ENCODE data around the gene SLC19A1. TPM values are rescaled to one million over a fixed set of nuclear protein-coding genes. Genes with fewer than 3 reads are reported as not detected.

The SLC19A1 gene
- polyA plus RNA-seq, 1 donor: 67.0 TPM

- DNase-seq: no peak
Observed at GRCh38 chr21:45518742-45519141, 23.5 kb downstream of the SLC19A1 start.

- DNase-seq: no peak
Observed at GRCh38 chr21:45517249-45518065, 24.8 kb downstream of the SLC19A1 start.

DNA sequence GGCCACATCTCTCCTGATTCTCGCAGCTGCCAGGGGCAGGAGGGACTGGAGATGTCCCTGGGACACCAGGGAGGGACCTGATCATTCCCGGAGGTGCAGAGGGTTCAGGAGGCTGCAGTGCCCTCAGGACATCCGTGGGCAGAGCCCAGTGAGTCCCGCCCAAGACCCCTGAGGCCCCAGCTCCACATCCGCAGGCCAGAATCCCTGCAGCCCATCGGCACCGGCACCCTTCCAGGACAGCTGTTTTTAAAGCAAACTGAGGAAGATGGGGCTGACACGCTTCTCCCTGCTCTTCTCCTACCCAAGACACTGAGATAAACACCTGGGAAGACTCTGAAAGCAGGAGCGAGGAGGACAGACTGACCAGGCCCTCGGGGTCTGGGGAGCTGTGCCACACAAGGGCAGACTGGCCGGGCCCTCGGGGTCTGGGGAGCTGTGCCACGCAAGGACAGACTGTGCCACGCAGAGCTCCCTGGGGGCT, 25.5 kb downstream of the SLC19A1 start:
- no peak for DNase-seq

GRCh38 chr21:45516071-45516670, 26.1 kb downstream of the SLC19A1 start:
- DNase-seq: no peak

GRCh38 chr21:45515241-45516061, 26.8 kb downstream of the SLC19A1 start:
- DNase-seq: no peak

DNA sequence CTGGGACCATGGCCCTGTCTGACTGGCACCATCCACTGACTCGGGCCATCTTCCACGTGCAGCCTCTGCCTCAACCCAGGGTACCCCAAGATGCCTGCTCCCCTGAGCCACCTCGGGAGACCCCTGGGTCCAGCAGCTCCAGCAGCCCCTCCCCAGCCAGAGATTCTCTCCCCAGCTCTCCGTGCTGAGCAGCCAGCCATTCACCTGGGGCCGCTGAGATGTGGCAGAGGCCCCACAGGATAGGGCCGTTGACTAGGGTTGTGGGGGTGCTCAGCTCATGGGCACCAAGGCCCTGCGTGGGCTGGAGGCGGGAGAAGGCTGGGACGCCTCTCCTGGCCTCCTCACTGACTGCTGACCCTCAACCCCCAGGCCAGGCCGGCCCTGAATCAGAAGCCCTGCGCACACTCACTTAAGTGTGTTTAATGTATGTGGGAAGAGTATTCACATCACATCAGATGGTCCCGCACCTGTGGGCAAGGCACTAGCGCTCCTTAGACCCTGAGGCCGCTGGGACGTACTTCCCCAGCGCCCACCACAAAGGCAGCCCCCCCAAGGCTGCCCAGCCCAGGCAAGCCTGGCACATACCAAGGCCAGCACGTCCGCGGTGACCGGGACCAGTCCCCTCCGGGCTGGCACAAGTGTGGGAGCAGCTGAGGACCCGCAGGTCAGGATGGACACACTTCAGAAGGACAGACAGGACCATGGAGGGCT, 27.8 kb downstream of the SLC19A1 start:
- DNase-seq: no peak

- DNase-seq: no peak
Observed at GRCh38 chr21:45513741-45514310, 28.4 kb downstream of the SLC19A1 start.

GRCh38 chr21:45513003-45513717, 29.1 kb downstream of the SLC19A1 start:
- no peak for DNase-seq

DNA sequence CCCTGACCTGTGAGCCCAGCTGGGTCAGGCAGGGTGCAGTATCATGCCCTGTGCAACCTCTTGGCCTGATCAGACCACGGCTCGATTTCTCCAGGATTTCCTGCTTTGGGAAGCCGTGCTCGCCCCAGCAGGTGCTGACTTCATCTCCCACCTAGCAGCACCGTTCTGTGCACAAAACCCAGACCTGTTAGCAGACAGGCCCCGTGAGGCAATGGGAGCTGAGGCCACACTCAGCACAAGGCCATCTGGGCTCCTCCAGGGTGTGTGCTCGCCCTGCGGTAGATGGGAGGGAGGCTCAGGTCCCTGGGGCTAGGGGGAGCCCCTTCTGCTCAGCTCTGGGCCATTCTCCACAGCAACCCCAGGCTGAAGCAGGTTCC, 29.6 kb downstream of the SLC19A1 start:
- no peak for DNase-seq

DNA sequence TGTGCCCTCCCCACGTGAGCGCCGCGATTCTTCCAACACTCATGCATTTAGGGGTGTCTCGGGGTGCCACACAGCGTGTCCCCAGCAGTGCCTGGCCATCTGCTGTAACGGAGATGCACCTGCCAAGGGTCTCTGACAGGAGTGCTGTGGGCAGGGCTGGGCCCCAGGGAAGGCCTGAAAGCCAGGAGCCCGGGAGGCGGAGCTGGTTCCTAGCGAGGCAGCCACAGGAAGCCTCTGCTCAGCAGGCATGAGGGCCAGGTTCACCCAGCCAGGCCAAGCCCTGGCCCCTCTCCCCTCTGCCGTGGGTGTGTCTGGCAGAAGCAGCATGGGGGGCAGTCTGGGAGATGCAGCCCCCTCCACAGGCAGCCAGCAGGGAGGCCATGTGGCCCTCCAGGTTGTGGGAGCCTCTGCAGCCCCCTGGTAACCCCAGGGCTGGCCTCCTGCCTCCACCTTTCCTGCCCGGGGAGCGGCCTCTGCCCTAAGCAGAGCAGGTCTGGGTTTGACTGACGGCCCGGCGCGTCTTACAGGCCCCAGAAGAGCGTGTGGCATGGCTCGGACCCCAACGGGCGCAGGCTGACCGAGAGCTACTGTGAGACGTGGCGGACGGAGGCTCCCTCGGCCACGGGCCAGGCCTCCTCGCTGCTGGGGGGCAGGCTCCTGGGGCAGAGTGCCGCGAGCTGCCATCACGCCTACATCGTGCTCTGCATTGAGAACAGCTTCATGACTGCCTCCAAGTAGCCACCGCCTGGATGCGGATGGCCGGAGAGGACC, 30.4 kb downstream of the SLC19A1 start:
- DNase-seq: no peak

DNA sequence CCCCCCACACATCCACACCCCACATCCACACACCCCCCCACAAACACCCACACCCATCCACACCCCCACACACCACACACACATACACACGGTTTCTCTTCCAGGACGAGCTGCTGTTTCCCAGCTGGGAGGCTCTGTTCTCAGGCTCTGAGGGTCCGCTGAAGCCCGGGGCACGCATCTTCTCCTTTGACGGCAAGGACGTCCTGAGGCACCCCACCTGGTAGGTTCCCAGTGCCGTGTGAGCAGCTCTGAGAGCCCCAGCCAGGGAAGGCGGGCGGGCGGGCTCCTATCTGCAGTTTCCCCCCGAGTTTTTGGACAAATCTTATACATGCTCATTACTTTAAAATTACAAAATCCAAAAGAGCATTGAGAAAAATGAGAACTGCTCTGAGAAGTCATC, 31.2 kb downstream of the SLC19A1 start:
- DNase-seq: no peak

- DNase-seq: no peak
Observed at GRCh38 chr21:45510466-45510955, 31.7 kb downstream of the SLC19A1 start.

- no peak for DNase-seq
Observed at GRCh38 chr21:45509566-45510465, 32.4 kb downstream of the SLC19A1 start.

DNA sequence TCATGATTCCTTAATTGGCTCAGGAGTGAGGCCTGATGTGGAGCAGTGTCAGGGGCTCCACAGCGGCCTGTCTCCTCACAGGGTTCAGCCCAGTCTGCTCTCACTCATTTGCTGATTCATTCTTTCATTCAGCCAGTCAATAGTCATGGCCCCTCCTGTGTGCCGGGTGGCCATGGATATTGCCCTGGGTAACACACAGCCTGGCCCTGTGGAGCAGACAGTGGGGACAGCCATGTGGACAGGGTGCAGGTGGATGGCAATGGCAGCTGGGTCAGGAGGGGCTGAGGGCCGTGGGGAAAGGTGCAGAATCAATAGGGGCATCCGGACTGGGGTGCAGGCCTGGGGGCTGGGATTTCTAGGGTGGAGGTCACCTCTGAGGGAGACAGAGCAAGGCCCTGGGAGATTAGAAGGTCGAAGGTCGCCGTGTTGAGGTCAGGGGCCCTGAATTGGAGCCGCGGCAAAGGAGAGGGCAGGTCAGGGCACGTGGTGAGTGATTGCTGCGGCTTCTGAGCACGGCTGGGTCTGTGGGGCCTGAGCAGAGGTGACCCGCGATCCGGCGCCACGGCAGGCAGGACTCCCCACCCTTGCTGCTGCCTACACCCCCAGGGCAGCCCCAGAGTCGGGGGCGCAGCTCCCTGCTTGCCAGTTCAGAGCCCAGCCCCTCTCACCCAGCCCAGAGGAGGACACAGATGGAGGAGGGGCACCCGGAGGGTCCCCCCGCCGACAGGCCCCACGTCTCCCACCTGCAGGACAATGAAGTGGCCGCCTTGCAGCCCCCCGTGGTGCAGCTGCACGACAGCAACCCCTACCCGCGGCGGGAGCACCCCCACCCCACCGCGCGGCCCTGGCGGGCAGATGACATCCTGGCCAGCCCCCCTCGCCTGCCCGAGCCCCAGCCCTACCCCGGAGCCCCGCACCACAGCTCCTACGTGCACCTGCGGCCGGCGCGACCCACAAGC, 33.4 kb downstream of the SLC19A1 start:
- DNase-seq: no peak

GRCh38 chr21:45507888-45508508, 34.2 kb downstream of the SLC19A1 start:
- no peak for DNase-seq

DNA sequence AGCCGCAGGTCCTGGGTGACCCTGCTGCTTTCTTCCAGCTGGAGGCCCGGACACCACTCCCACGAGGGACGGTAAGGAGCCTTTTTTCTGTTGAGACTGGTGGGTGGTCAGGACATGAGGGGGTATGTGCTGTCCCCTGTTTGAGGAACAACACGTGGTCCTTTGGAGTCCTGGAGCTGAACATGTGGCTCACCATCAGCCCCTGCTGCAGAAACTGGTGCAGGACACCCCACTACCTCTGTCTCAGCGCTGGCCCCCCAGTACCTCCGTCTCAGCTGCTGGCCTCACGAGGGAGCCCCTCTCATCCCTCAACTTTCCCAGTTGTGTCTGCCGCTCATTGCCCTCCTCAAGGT, 34.7 kb downstream of the SLC19A1 start:
- no peak for DNase-seq

GRCh38 chr21:45506836-45507522, 35.3 kb downstream of the SLC19A1 start:
- no peak for DNase-seq

All from left kidney (tissue), 2 donors.